CD4-positive, alpha-beta memory T cell (primary cell): ENCODE measurements around the gene UBE2D3. TPM values are rescaled to one million over a fixed set of nuclear protein-coding genes. Genes with fewer than 3 reads are reported as not detected.

ENCODE experiments used
- CTCF ChIA-PET: fragments of 350-600 bp; sonication (Branson Sonifier 250); formaldehyde crosslinking; loops from one replicate; lab custom pipeline; 2021; ENCODE audit warnings: inconsistent platforms; ENCODE audit not compliant: partially characterized antibody; lab: Charles Lee
- POLR2A ChIA-PET: fragments of 350-600 bp; sonication (Branson Sonifier 250); formaldehyde crosslinking; loops from one replicate; lab custom pipeline; 2021; ENCODE audit not compliant: partially characterized antibody; lab: Charles Lee
- DNase-seq, 5 donors: peaks; one replicate each; pipeline versions ENCODE4 v3.0.0 to v3.0.0-alpha.2; 2020 to 2022; ENCODE audit warnings: mixed read lengths in 1 of 5
- H3K27ac ChIP-seq: one replicate; pipeline ENCODE4 v1.7.0; 2013; ENCODE audit warnings: low read depth, low read length
- H3K27me3 ChIP-seq: 2 replicates; pipeline ENCODE4 v1.7.0; 2013; ENCODE audit warnings: mild to moderate bottlenecking, low read length, moderate library complexity; ENCODE audit not compliant: insufficient read depth
- H3K36me3 ChIP-seq: 2 replicates; pipeline ENCODE4 v1.7.0; 2013; ENCODE audit warnings: mild to moderate bottlenecking, low read length, moderate library complexity; ENCODE audit not compliant: insufficient read depth
- H3K4me1 ChIP-seq: 2 replicates; pipeline ENCODE4 v1.7.0; 2013; ENCODE audit warnings: mild to moderate bottlenecking, low read length, moderate library complexity; ENCODE audit not compliant: insufficient read depth
- H3K4me3 ChIP-seq, 2 donors: one replicate each; pipeline ENCODE4 v1.7.0; 2013; ENCODE audit warnings: low read length in 2 of 2, mild to moderate bottlenecking in 1 of 2
- H3K9me3 ChIP-seq, 2 donors: one replicate each; pipeline ENCODE4 v1.7.0; 2013; ENCODE audit warnings: low read length in 2 of 2, control low read depth in 1 of 2; ENCODE audit not compliant: control insufficient read depth in 1 of 2
- H3K27ac Mint-ChIP-seq, 7 donors: one replicate each; pipeline ENCODE4 v1.8.0; 2020 to 2021; ENCODE audit warnings: mixed read lengths in 7 of 7, mild to moderate bottlenecking in 6 of 7, inconsistent platforms in 3 of 7, moderate library complexity in 3 of 7
- H3K27me3 Mint-ChIP-seq, 2 donors: one replicate each; pipeline ENCODE4 v1.8.0; 2020 to 2021; ENCODE audit warnings: mixed read lengths in 2 of 2
- H3K36me3 Mint-ChIP-seq, 2 donors: one replicate each; pipeline ENCODE4 v1.8.0; 2020 to 2021; ENCODE audit warnings: mixed read lengths in 2 of 2, inconsistent platforms in 1 of 2, mild to moderate bottlenecking in 1 of 2
- H3K4me1 Mint-ChIP-seq, 4 donors: one replicate each; pipeline ENCODE4 v1.8.0; 2020 to 2021; ENCODE audit warnings: mixed read lengths in 4 of 4, mild to moderate bottlenecking in 1 of 4
- H3K4me3 Mint-ChIP-seq, 8 donors: one replicate each; pipeline ENCODE4 v1.8.0; 2020 to 2021; ENCODE audit warnings: mixed read lengths in 8 of 8, mild to moderate bottlenecking in 7 of 8, moderate library complexity in 6 of 8, inconsistent platforms in 3 of 8
- H3K9me3 Mint-ChIP-seq, 8 donors: one replicate each; pipeline ENCODE4 v1.8.0; 2020 to 2021; ENCODE audit warnings: mixed read lengths in 8 of 8, mild to moderate bottlenecking in 5 of 8, inconsistent platforms in 3 of 8, moderate library complexity in 1 of 8
- intact Hi-C: fragments of 100-400 bp; cut with micrococcal nuclease; formaldehyde crosslinking; loops from one replicate; pipeline ENCODE4 v1.15.1; 2023
- polyA plus RNA-seq, 2 donors: library from polyadenylated mRNA; unstranded; fragments of 300-500 nt; fragmentation: Illumina TruSeq; gene quantifications; one replicate each; pipeline ENCODE4 v1.2.3, GENCODE V29; 2021
- total RNA-seq, 2 experiments: library from RNA; stranded (reverse); gene quantifications; one replicate each; pipeline ENCODE4 v1.2.3, GENCODE V29; 2021

The UBE2D3 gene
- total and polyA plus RNA-seq, 4 experiments from 2014 or later: 337 to 768 (median 406) TPM

DNA sequence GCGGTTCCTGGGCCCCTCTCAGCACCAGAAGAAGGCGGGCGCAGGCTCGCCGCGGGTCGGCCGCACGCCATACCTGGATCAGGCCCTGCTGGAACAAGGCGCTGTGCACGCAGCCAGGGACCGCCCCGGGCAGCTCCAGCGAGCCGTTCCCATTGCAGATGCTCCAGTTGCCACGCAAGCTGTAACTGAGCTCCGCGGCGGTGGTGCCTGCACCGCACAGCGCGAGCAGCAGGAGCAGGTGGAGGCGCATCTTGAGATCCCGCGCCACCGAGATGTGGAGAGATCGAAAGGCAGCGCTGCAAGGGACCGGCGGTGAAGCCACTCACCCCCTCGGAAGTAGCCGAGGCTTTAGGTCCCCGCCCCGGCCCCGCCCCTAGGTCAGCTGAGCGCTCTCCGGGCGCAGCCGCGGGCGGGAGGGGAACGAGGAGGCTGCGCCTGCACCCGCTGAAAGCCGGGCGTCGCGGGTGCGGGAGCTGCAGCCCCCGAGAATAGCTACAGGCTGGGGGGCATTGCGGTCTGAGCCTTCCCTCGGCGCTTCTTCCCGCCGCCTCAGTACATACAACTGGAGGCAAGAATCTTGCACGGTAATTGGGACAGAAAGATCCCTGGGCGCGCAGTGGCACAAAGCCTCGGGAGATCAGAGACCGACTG is 66.6 kb downstream of the UBE2D3 start, which contains the start of gene MANBA:
Gene MANBA, minus strand, starts transcription at position 324 of the 651 bp plus-strand sequence. Its CDS starts 74 bp downstream, at position 250.
- DNase-seq: peak; percentile 78 to 84 (median 79)
- H3K4me3 ChIP-seq: peak within 1 kb of the TSS; percentile 77 to 89
- peaks cover 18% of the 10 kb centered on the region for H3K4me1 ChIP-seq
- H3K36me3 ChIP-seq: no peaks in the 10 kb centered on the region
- POLR2A ChIA-PET: interaction anchor here (0.8 to 3.1 kb wide), 23 partner anchors 9 to 416 kb away, joined by 3 to 110 read pairs (median 4); partner anchors contain the start of genes CISD2, SLC39A8, SLC9B2 and UBE2D3
- no peaks in the 10 kb centered on the region for H3K27me3 ChIP-seq
- Mint-ChIP-seq H3K27me3 (peaks cover 0 to 3% of the 10 kb centered on the region in 2 donors), H3K36me3 (peaks cover 4 to 14% of the 10 kb centered on the region in 2 donors), H3K9me3 (no peaks in the 10 kb centered on the region), H3K4me3 (peak within 1 kb of the TSS; percentile 92 to 99 (median 98)), H3K4me1 (peaks cover 24 to 47% (median 36%) of the 10 kb centered on the region in 4 donors), H3K27ac (peak within 1 kb of the TSS; percentile 75 to 96 (median 94))
- CTCF ChIA-PET: interaction anchor here (0.8 to 2.0 kb wide), 10 partner anchors 29 to 330 kb away, joined by 3 to 9 read pairs (median 4); partner anchors contain the start of genes CISD2 and UBE2D3
- intact Hi-C loops: loop anchor here (1.0 to 5.0 kb wide), 10 partner anchors 28 to 1413 kb away; partner anchors contain the start of genes NFKB1, PPP3CA, SLC39A8 and SLC9B1
- H3K9me3 ChIP-seq: no peaks in the 10 kb centered on the region
- peak within 1 kb of the TSS; percentile 65 for H3K27ac ChIP-seq

DNA sequence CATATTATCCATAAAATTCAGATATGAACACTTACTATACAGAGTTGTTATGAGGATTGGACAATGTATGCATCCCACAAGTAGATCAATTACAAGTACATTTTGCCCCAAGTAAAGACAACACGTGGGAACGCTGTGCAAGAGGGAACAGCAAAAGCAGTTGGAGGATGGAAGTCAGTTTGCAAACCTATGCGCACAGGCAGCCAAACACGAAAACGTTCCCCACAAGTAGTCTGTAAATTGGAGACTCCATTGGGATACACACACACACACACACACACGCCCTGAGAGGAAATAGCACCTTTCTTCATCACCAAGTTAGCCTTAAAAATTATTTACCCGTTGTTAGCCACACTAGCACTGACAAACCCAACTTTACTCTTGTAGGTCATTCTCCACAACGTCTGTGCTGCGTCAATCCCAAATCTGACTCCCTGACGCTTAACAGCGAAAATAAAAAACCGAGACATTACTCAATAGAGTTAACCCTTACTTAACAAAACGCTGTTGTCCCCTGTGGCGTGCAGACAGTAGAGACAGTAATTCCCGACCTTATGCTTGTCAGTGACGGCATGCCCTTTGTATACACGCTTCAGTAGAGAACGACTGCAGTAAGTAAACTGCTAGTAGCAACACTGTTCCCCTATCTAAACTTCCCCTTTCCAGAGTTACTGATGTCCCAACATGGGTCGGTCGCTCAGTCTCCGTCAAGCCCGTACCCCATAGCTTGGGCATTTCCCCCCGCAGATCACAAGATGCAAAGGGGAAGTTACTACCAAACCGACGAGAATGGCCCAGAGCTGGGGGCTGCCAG is 67.3 kb downstream of the UBE2D3 start:
- Histone ChIP-seq H3K9me3 (no peaks in the 10 kb centered on the region), H3K4me1 (peaks cover 18% of the 10 kb centered on the region), H3K27me3 (no peaks in the 10 kb centered on the region), H3K27ac (peak overlapping the region; percentile 65), H3K4me3 (peak overlapping the region; percentile 65 to 89), H3K36me3 (no peaks in the 10 kb centered on the region)
- intact Hi-C loops: loop anchor here (2.0 to 5.0 kb wide), 8 partner anchors 29 to 1413 kb away; partner anchors contain the start of genes NFKB1, PPP3CA, SLC39A8 and SLC9B1
- H3K4me3 Mint-ChIP-seq: peak overlapping the region; percentile 92 to 99 (median 98)
- H3K9me3 Mint-ChIP-seq: peaks cover 0 to 2% (median 0%) of the 10 kb centered on the region in 8 donors
- ChIA-PET CTCF (interaction anchor here (0.9 to 2.0 kb wide), 9 partner anchors 30 to 329 kb away, joined by 3 to 9 read pairs (median 4); partner anchors contain the start of genes CISD2 and UBE2D3), POLR2A (interaction anchor here (0.8 to 3.1 kb wide), 18 partner anchors 9 to 415 kb away, joined by 3 to 110 read pairs (median 4); partner anchors contain the start of genes CISD2, SLC39A8, SLC9B2 and UBE2D3)
- peak overlapping the region; percentile 29 to 96 (median 94) for H3K27ac Mint-ChIP-seq
- DNase-seq: peak in 3 of 5 donors; percentile 23 to 77 (median 30)
- H3K36me3 Mint-ChIP-seq: peaks cover 4 to 14% of the 10 kb centered on the region in 2 donors
- H3K27me3 Mint-ChIP-seq: peaks cover 0 to 3% of the 10 kb centered on the region in 2 donors
- peaks cover 24 to 52% (median 36%) of the 10 kb centered on the region in 4 donors for H3K4me1 Mint-ChIP-seq

DNA sequence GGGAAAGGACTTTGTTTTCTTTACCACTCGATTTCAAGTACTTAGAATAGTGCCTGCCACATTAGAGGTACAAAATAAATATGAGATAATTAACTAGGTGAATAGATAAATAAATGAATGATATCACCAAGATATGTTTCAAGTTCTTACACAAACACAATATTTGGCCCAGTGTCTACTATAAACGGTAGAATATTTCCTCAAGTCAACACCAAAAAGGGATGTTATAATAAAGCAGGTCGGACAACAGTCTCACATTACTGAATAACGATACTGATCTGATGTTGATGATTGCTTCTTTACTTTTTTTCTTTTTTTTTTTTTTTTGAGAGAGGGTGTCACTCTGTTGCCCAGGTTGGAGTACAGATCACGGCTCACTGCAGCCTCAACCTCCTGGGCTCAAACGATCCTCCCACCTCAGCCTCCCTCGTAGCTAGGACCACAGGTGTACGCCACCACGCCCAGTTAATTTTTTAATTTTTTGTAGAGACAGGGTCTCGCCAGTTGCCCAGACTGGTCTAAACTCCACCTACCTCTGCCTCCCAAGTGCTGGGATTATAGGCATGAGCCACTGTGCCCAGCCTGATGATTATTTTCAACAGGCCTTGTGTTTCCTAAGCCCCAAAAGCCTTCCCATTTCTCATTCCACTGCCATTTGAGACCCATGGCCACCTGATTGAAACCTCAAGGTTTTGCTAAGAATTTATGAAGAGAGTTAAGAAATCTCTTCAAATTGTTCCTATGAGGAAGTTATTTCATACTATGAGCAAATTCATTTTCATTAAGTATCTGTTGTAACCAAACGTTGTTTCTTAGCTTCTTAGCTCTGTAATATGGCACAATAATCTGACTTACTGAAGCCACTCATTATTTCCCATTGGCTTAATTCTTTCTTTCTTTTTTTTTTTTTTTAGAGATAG is 68.8 kb downstream of the UBE2D3 start:
- POLR2A ChIA-PET: interaction anchor here (0.7 kb wide), 1 partner anchor 81 kb away, joined by 4 read pairs; no protein-coding TSS in a partner anchor
- H3K27ac Mint-ChIP-seq: peak overlapping the region in 6 of 7 donors; percentile 13 to 81 (median 57)
- H3K4me3 Mint-ChIP-seq: peak overlapping the region in 1 of 8 donors; percentile 47
- peaks cover 18% of the 10 kb centered on the region for H3K4me1 ChIP-seq
- H3K27me3 Mint-ChIP-seq: no peaks in the 10 kb centered on the region
- peaks cover 24 to 52% (median 36%) of the 10 kb centered on the region in 4 donors for H3K4me1 Mint-ChIP-seq
- CTCF ChIA-PET: interaction anchor here (0.6 kb wide), 1 partner anchor 328 kb away, joined by 4 read pairs; no protein-coding TSS in a partner anchor
- peaks cover 0 to 2% (median 0%) of the 10 kb centered on the region in 8 donors for H3K9me3 Mint-ChIP-seq
- H3K27me3 ChIP-seq: no peaks in the 10 kb centered on the region
- H3K36me3 ChIP-seq: no peaks in the 10 kb centered on the region
- intact Hi-C loops: no loop called here
- H3K36me3 Mint-ChIP-seq: peaks cover 7 to 17% of the 10 kb centered on the region in 2 donors
- no peak overlapping the region for H3K27ac ChIP-seq
- DNase-seq: no peak
- H3K4me3 ChIP-seq: no peak overlapping the region
- no peaks in the 10 kb centered on the region for H3K9me3 ChIP-seq

DNA sequence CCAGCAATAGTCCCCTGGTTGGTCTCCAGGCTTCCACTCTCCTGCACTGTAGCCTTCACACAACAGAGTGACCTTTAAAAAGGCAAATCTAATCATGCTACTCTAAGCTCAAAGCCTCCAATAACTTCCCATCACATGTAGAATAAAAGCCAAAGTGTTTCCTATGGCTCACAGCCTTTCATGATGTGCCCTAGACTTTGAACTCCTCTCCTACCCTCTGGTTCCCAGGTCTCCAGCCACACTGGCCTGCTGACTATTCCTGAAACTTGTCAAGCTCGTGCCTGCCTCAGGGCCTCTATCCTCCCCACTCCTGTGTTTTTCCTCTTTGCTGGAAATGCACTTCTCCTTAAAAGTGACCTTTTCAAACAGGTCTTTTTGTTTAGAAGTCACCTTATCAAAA is 69.7 kb downstream of the UBE2D3 start:
- DNase-seq: no peak
- Histone ChIP-seq H3K27me3 (no peaks in the 10 kb centered on the region), H3K36me3 (no peaks in the 10 kb centered on the region), H3K4me1 (peaks cover 18% of the 10 kb centered on the region), H3K27ac (no peak overlapping the region), H3K4me3 (no peak overlapping the region), H3K9me3 (no peaks in the 10 kb centered on the region)
- Mint-ChIP-seq H3K36me3 (peaks cover 7 to 17% of the 10 kb centered on the region in 2 donors), H3K4me1 (peaks cover 24 to 51% (median 36%) of the 10 kb centered on the region in 4 donors), H3K9me3 (peaks cover 0 to 2% (median 0%) of the 10 kb centered on the region in 8 donors), H3K27ac (peak overlapping the region in 5 of 7 donors; percentile 2 to 31 (median 7)), H3K4me3 (peak overlapping the region in 1 of 8 donors; percentile 37), H3K27me3 (no peaks in the 10 kb centered on the region)
- CTCF ChIA-PET: no interaction called here
- intact Hi-C loops: no loop called here
- POLR2A ChIA-PET: no interaction called here

DNA sequence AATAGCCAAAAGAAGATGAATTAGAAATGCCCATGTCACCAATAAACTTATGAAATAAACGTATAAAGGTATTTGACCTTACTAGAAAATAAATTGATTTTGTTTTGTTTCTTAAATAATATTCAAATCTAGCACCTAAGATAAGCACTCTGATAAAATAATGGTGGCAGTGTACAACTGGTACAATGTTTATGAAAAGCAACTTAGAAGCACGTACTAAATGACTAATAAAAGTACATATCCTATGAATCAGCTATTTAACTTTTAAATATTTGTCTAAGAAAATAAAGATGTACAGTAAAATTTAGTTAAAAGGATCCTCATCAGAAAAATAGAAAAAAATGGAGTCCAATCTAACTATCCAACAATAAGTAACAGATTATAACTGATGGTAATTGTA is 73.3 kb downstream of the UBE2D3 start:
- POLR2A ChIA-PET: no interaction called here

DNA sequence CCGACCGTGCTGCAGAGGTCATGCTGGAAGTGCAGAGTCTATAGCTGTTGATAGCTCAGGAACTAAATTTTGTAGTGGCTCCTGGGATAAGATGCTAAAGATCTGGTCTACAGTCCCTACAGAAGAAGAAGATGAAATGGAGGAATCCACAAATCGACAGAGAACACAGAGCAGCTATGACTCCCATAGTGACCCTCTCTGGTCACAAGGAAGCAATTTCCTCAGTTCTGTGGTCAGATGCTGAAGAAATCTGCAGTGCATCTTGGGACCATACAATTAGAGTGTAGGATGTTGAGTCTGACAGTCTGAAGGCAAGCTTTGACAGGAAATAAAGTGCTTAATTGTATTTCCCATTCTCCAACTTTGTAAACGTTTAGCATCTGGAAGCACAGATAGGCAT is 75.4 kb downstream of the UBE2D3 start:
- intact Hi-C loops: no loop called here
- POLR2A ChIA-PET: interaction anchor here (1.6 kb wide), 1 partner anchor 9 kb away, joined by 4 read pairs; the partner anchor contains the start of gene MANBA
- no peak overlapping the region for H3K27ac ChIP-seq

More for the DNA sequence above, 73.3 kb downstream of the UBE2D3 start:
- no peak for DNase-seq
- Histone ChIP-seq H3K27me3 (no peaks in the 10 kb centered on the region), H3K36me3 (no peaks in the 10 kb centered on the region), H3K4me3 (no peak overlapping the region), H3K4me1 (peaks cover under 1% of the 10 kb centered on the region), H3K27ac (no peak overlapping the region), H3K9me3 (no peaks in the 10 kb centered on the region)
- Mint-ChIP-seq H3K9me3 (peaks cover 0 to 2% (median 0%) of the 10 kb centered on the region in 8 donors), H3K36me3 (peaks cover 11 to 18% of the 10 kb centered on the region in 2 donors), H3K4me3 (no peak overlapping the region), H3K27me3 (no peaks in the 10 kb centered on the region), H3K27ac (no peak overlapping the region), H3K4me1 (peaks cover 10 to 28% (median 13%) of the 10 kb centered on the region in 4 donors)
- intact Hi-C loops: no loop called here
- CTCF ChIA-PET: interaction anchor here (1.2 kb wide), 1 partner anchor 127 kb away, joined by 3 read pairs; no protein-coding TSS in a partner anchor

More for the DNA sequence above, 75.4 kb downstream of the UBE2D3 start:
- no peak overlapping the region for H3K27ac Mint-ChIP-seq
- Histone ChIP-seq H3K9me3 (no peaks in the 10 kb centered on the region), H3K27me3 (no peaks in the 10 kb centered on the region), H3K36me3 (no peaks in the 10 kb centered on the region), H3K4me1 (no peaks in the 10 kb centered on the region), H3K4me3 (no peak overlapping the region)
- peaks cover 11 to 15% of the 10 kb centered on the region in 2 donors for H3K36me3 Mint-ChIP-seq
- CTCF ChIA-PET: interaction anchor here (0.7 kb wide), 1 partner anchor 76 kb away, joined by 3 read pairs; no protein-coding TSS in a partner anchor
- peaks cover 0 to 2% (median 0%) of the 10 kb centered on the region in 8 donors for H3K9me3 Mint-ChIP-seq
- H3K4me3 Mint-ChIP-seq: no peak overlapping the region
- H3K4me1 Mint-ChIP-seq: peaks cover 0 to 10% (median under 1%) of the 10 kb centered on the region in 4 donors
- H3K27me3 Mint-ChIP-seq: no peaks in the 10 kb centered on the region
- no peak for DNase-seq
